HG02943 (cell line): ENCODE measurements around the gene GPBP1L1.

ENCODE experiments used
- ATAC-seq: cut with Tn5 transposase; IDR thresholded peaks from one replicate; pipeline ENCODE4 v1.9.1; 2021; ENCODE audit warnings: mild to moderate bottlenecking, low read depth, moderate library complexity; ENCODE audit not compliant: unreplicated experiment

GPBP1L1 gene

GRCh38 chr1:45643978-45644377 lies 42.4 kb downstream of the GPBP1L1 start:
- no peak for ATAC-seq

GRCh38 chr1:45643321-45643720 lies 43.0 kb downstream of the GPBP1L1 start:
- no peak for ATAC-seq

GRCh38 chr1:45640293-45640692 lies 46.0 kb downstream of the GPBP1L1 start:
- ATAC-seq, result no peak

GRCh38 chr1:45635211-45635610 lies 51.1 kb downstream of the GPBP1L1 start:
- ATAC-seq, result no peak

GRCh38 chr1:45630429-45630828 lies 55.9 kb downstream of the GPBP1L1 start:
- no peak for ATAC-seq

GRCh38 chr1:45629035-45629434 lies 57.3 kb downstream of the GPBP1L1 start:
- no peak for ATAC-seq

GRCh38 chr1:45623972-45624371 lies 62.4 kb downstream of the GPBP1L1 start, which contains the start of gene CCDC17:
Gene CCDC17 (minus strand): TSS chr1:45624054. CDS start chr1:45623909, 145 bp downstream.
- no peak for ATAC-seq

- no peak for ATAC-seq
Measured at GRCh38 chr1:45622524-45623394, 63.6 kb downstream of the GPBP1L1 start.

- ATAC-seq, result no peak
Measured at GRCh38 chr1:45621895-45622523, 64.3 kb downstream of the GPBP1L1 start.

GRCh38 chr1:45621501-45621836 lies 64.9 kb downstream of the GPBP1L1 start:
- ATAC-seq, result no peak

- ATAC-seq, result no peak
Measured at GRCh38 chr1:45620588-45621500, 65.5 kb downstream of the GPBP1L1 start.

GRCh38 chr1:45619149-45619921 lies 67.0 kb downstream of the GPBP1L1 start:
- no peak for ATAC-seq

GRCh38 chr1:45617618-45618017 lies 68.7 kb downstream of the GPBP1L1 start:
- no peak for ATAC-seq

GRCh38 chr1:45615885-45616284 lies 70.4 kb downstream of the GPBP1L1 start:
- no peak for ATAC-seq

- ATAC-seq, result no peak
Measured at GRCh38 chr1:45612941-45613579, 73.3 kb downstream of the GPBP1L1 start.

GRCh38 chr1:45610589-45611226 lies 75.6 kb downstream of the GPBP1L1 start:
- ATAC-seq, result no peak

GRCh38 chr1:45608175-45609156 lies 77.9 kb downstream of the GPBP1L1 start:
- no peak for ATAC-seq
